AG09319 (cell line): ENCODE measurements around the gene MBNL2.

ENCODE experiments used
- DNase-seq: peaks from one replicate; pipeline ENCODE4 v3.0.0-alpha.2; 2010; ENCODE audit warnings: low read depth; ENCODE audit errors: extremely low read depth
- CTCF ChIP-seq: IDR thresholded peaks from 2 replicates; pipeline ENCODE4 v1.5.1; 2011; ENCODE audit warnings: low read depth, mild to moderate bottlenecking, inconsistent platforms, low read length, moderate library complexity

Gene MBNL2

GRCh38 chr13:97225533-97225932 lies 3.4 kb downstream of the MBNL2 start:
- TF ChIP-seq CTCF, result no peak
- DNase-seq, result no peak

GRCh38 chr13:97226013-97226412 lies 3.9 kb downstream of the MBNL2 start:
- TF ChIP-seq CTCF, result no peak
- DNase-seq, result no peak

GRCh38 chr13:97226788-97227627 lies 4.9 kb downstream of the MBNL2 start:
- TF ChIP-seq CTCF, result no peak
- DNase-seq, result no peak

- DNase-seq, result no peak
- TF ChIP-seq CTCF, result no peak
These were observed 6.9 kb downstream of the MBNL2 start for GRCh38 chr13:97228850-97229521.

- no peak for DNase-seq
- TF ChIP-seq CTCF, result no peak
These were observed 7.6 kb downstream of the MBNL2 start for GRCh38 chr13:97229699-97230098.

- DNase-seq, result no peak
- TF ChIP-seq CTCF, result no peak
These were observed 9.1 kb downstream of the MBNL2 start for GRCh38 chr13:97231118-97231828.

- no peak for DNase-seq
- TF ChIP-seq CTCF, result no peak
These were observed 9.7 kb downstream of the MBNL2 start for GRCh38 chr13:97231829-97232196.
